ENCODE measurements around the gene TET1. TPM values are rescaled to one million over a fixed set of nuclear protein-coding genes. Genes with fewer than 3 reads are reported as not detected.

The TET1 gene
- total RNA-seq, 3 donors from 2014 or later, result 6.9 to 12.8 (median 6.9) TPM

- TF ChIP-seq POLR2A (IDR thresholded peaks at IDR 0.05) (no peak), CTCF (IDR thresholded peaks at IDR 0.05) (peak in 2 of 3 donors; percentile 68 to 75)
- intact Hi-C loops (cut with DNase I; ENCODE audit: low total_unique reads), result no loop called here
- Histone ChIP-seq H3K27me3 (no peaks in the 10 kb centered on the region), H3K27ac (no peak overlapping the region), H3K4me1 (no peaks in the 10 kb centered on the region), H3K9me3 (no peaks in the 10 kb centered on the region), H3K36me3 (no peaks in the 10 kb centered on the region), H3K4me3 (no peak overlapping the region)
- peak in 1 of 2 donors; percentile 26 for DNase-seq (ENCODE audit: low spot score in 2 of 2)
Measured at GRCh38 chr10:68550747-68551411, 9.3 kb upstream of the TET1 start.

GRCh38 chr10:68553138-68553537, 7.0 kb upstream of the TET1 start:
- intact Hi-C loops (cut with DNase I; ENCODE audit: low total_unique reads), result no loop called here

GRCh38 chr10:68553599-68553998, 6.5 kb upstream of the TET1 start:
- Histone ChIP-seq H3K9me3 (no peaks in the 10 kb centered on the region), H3K27ac (no peak overlapping the region), H3K4me3 (no peak overlapping the region), H3K4me1 (no peaks in the 10 kb centered on the region), H3K36me3 (no peaks in the 10 kb centered on the region), H3K27me3 (no peaks in the 10 kb centered on the region)
- DNase-seq (ENCODE audit: low spot score in 2 of 2), result no peak
- TF ChIP-seq CTCF (IDR thresholded peaks at IDR 0.05), result no peak
- TF ChIP-seq POLR2A (IDR thresholded peaks at IDR 0.05), result no peak
- no peak for TF ChIP-seq POLR2AphosphoS5 (IDR thresholded peaks at IDR 0.05)
- intact Hi-C loops (cut with DNase I; ENCODE audit: low total_unique reads), result no loop called here

More at GRCh38 chr10:68553138-68553537, 7.0 kb upstream of the TET1 start:
- DNase-seq (ENCODE audit: low spot score in 2 of 2), result no peak
- Histone ChIP-seq H3K4me3 (no peak overlapping the region), H3K27ac (no peak overlapping the region), H3K27me3 (no peaks in the 10 kb centered on the region), H3K4me1 (no peaks in the 10 kb centered on the region), H3K9me3 (no peaks in the 10 kb centered on the region), H3K36me3 (no peaks in the 10 kb centered on the region)
- TF ChIP-seq POLR2A (IDR thresholded peaks at IDR 0.05) (no peak), CTCF (IDR thresholded peaks at IDR 0.05) (no peak), POLR2AphosphoS5 (IDR thresholded peaks at IDR 0.05) (no peak)

GRCh38 chr10:68558478-68558877, 1.7 kb upstream of the TET1 start:
- Histone ChIP-seq H3K4me3 (no peak overlapping the region), H3K27ac (no peak overlapping the region), H3K36me3 (no peaks in the 10 kb centered on the region), H3K4me1 (no peaks in the 10 kb centered on the region), H3K27me3 (no peaks in the 10 kb centered on the region), H3K9me3 (no peaks in the 10 kb centered on the region)
- intact Hi-C loops (cut with DNase I; ENCODE audit: low total_unique reads), result no loop called here
- TF ChIP-seq POLR2A (IDR thresholded peaks at IDR 0.05), result no peak
- TF ChIP-seq POLR2AphosphoS5 (IDR thresholded peaks at IDR 0.05), result no peak
- TF ChIP-seq CTCF (IDR thresholded peaks at IDR 0.05), result no peak
- no peak for DNase-seq (ENCODE audit: low spot score in 2 of 2)

- H3K9me3 ChIP-seq, result no peaks in the 10 kb centered on the region
- peak overlapping the region in 1 of 3 donors; percentile 82 for H3K4me3 ChIP-seq
- no peaks in the 10 kb centered on the region for H3K4me1 ChIP-seq
- H3K36me3 ChIP-seq, result no peaks in the 10 kb centered on the region
- intact Hi-C loops (cut with DNase I; ENCODE audit: low total_unique reads), result no loop called here
- H3K27ac ChIP-seq, result no peak overlapping the region
- no peaks in the 10 kb centered on the region for H3K27me3 ChIP-seq
- no peak for TF ChIP-seq POLR2A (IDR thresholded peaks at IDR 0.05)
- no peak for TF ChIP-seq POLR2AphosphoS5 (IDR thresholded peaks at IDR 0.05)
- no peak for TF ChIP-seq CTCF (IDR thresholded peaks at IDR 0.05)
- no peak for DNase-seq (ENCODE audit: low spot score in 2 of 2)
Measured at GRCh38 chr10:68559251-68559650, 886 bp upstream of the TET1 start.
